ENCODE data around the gene TBC1D22B. TPM values are rescaled to one million over a fixed set of nuclear protein-coding genes. Genes with fewer than 3 reads are reported as not detected.

Gene TBC1D22B
- total and polyA plus RNA-seq, 9 of the 15 experiments (the other 6 are each of a cell fraction or from before 2014, with no cell fraction given): 4.8 to 24.2 (median 13.5) TPM

DNA sequence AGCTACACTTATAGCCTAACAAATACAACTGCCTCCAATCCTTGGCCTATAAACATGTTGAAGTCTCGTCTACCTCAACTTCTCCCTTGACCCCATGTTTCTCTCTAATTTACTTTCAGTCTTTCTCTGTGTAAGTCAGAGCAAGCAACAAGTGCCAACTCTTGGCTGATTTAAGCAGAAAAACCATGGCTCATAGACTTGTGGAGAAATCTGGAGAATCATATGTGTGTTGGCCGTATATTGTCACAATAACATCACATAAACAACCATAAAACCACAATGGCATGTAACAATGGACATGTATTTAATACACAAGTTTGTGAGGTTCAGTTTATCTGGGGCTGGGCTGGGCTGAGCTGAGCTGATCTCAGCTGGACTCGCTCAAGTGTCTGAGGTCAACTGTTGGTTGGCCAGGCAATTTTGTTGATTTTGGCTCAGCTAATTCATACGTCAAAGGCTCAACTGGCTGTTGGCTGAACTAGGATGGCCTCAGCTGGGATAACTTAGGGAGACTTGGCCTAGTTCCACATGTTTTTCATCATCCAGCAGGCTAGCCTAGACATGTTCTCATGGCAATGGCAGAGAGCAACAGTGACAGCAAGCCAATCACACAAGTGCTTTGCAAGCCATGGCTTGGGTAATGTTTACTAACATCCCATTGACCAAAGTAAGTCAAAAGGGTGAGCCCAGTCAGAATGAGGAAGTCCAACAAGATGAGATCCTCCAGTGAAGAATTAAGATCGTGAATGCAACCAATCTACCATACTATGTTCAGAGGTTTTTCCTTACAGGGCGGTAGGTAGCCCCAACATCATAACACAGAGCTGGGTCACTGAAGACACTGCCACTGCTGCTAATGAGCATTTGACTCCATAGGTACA, 12.9 kb upstream of the TBC1D22B start (continued):
- TF ChIP-seq, protein P1, sequence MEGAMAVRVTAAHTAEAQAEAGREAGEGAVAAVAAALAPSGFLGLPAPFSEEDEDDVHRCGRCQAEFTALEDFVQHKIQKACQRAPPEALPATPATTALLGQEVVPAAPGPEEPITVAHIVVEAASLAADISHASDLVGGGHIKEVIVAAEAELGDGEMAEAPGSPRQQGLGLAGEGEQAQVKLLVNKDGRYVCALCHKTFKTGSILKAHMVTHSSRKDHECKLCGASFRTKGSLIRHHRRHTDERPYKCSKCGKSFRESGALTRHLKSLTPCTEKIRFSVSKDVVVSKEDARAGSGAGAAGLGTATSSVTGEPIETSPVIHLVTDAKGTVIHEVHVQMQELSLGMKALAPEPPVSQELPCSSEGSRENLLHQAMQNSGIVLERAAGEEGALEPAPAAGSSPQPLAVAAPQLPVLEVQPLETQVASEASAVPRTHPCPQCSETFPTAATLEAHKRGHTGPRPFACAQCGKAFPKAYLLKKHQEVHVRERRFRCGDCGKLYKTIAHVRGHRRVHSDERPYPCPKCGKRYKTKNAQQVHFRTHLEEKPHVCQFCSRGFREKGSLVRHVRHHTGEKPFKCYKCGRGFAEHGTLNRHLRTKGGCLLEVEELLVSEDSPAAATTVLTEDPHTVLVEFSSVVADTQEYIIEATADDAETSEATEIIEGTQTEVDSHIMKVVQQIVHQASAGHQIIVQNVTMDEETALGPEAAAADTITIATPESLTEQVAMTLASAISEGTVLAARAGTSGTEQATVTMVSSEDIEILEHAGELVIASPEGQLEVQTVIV (CRISPR knock-in tag; IDR thresholded peaks at IDR 0.05; ENCODE audit: borderline replicate concordance): no peak
- peak in 1 of 2 experiments; percentile 50; a peak in 1 of 4 replicates for TF ChIP-seq FOXA3 (CRISPR knock-in tag; conservative IDR thresholded peaks at IDR 0.05 in 1 of 2, IDR thresholded peaks at IDR 0.05 in 1 of 2)
- no peak for TF ChIP-seq ZNF696 (CRISPR knock-in tag; conservative IDR thresholded peaks at IDR 0.05)
- no peak for TF ChIP-seq PHB (CRISPR knock-in tag; IDR thresholded peaks at IDR 0.05)
- TF ChIP-seq MAFG (tag; conservative IDR thresholded peaks at IDR 0.05): no peak
- no peak for TF ChIP-seq KAT7 (CRISPR knock-in tag; IDR thresholded peaks at IDR 0.05; ENCODE audit: borderline replicate concordance)
- TF ChIP-seq WHSC1 (IDR thresholded peaks at IDR 0.05; ENCODE audit: low read length): no peak
- TF ChIP-seq, protein P2, sequence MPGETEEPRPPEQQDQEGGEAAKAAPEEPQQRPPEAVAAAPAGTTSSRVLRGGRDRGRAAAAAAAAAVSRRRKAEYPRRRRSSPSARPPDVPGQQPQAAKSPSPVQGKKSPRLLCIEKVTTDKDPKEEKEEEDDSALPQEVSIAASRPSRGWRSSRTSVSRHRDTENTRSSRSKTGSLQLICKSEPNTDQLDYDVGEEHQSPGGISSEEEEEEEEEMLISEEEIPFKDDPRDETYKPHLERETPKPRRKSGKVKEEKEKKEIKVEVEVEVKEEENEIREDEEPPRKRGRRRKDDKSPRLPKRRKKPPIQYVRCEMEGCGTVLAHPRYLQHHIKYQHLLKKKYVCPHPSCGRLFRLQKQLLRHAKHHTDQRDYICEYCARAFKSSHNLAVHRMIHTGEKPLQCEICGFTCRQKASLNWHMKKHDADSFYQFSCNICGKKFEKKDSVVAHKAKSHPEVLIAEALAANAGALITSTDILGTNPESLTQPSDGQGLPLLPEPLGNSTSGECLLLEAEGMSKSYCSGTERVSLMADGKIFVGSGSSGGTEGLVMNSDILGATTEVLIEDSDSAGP (CRISPR knock-in tag; IDR thresholded peaks at IDR 0.05): no peak
- TF ChIP-seq NR2C1 (IDR thresholded peaks at IDR 0.05): no peak; the same call in 1 of the 2 replicates
- no peak; the same call in none of the 2 replicates for TF ChIP-seq NR2C1 (tag; IDR thresholded peaks at IDR 0.05)
- TF ChIP-seq, protein P3, sequence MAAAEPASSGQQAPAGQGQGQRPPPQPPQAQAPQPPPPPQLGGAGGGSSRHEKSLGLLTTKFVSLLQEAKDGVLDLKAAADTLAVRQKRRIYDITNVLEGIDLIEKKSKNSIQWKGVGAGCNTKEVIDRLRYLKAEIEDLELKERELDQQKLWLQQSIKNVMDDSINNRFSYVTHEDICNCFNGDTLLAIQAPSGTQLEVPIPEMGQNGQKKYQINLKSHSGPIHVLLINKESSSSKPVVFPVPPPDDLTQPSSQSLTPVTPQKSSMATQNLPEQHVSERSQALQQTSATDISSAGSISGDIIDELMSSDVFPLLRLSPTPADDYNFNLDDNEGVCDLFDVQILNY (CRISPR knock-in tag; IDR thresholded peaks at IDR 0.05): no peak
- TF ChIP-seq, protein P4, sequence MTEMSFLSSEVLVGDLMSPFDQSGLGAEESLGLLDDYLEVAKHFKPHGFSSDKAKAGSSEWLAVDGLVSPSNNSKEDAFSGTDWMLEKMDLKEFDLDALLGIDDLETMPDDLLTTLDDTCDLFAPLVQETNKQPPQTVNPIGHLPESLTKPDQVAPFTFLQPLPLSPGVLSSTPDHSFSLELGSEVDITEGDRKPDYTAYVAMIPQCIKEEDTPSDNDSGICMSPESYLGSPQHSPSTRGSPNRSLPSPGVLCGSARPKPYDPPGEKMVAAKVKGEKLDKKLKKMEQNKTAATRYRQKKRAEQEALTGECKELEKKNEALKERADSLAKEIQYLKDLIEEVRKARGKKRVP (CRISPR knock-in tag; IDR thresholded peaks at IDR 0.05): no peak
- TF ChIP-seq, protein P5, sequence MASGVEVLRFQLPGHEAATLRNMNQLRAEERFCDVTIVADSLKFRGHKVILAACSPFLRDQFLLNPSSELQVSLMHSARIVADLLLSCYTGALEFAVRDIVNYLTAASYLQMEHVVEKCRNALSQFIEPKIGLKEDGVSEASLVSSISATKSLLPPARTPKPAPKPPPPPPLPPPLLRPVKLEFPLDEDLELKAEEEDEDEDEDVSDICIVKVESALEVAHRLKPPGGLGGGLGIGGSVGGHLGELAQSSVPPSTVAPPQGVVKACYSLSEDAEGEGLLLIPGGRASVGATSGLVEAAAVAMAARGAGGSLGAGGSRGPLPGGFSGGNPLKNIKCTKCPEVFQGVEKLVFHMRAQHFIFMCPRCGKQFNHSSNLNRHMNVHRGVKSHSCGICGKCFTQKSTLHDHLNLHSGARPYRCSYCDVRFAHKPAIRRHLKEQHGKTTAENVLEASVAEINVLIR (CRISPR knock-in tag; IDR thresholded peaks at IDR 0.05): no peak
- TF ChIP-seq SMAD4 (CRISPR knock-in tag; conservative IDR thresholded peaks at IDR 0.05): peak; percentile 70
- TF ChIP-seq IFI16 (CRISPR knock-in tag; IDR thresholded peaks at IDR 0.05): no peak
- no peak for TF ChIP-seq SREBF2 (CRISPR knock-in tag; IDR thresholded peaks at IDR 0.05)
- no peak for TF ChIP-seq HNRNPUL1 (IDR thresholded peaks at IDR 0.05; ENCODE audit: low read length)
- 0 out of 2 replicates have a peak, but pooled peaks have one; percentile 66 for TF ChIP-seq FOXK1 (CRISPR knock-in tag; IDR thresholded peaks at IDR 0.05; ENCODE audit: borderline replicate concordance)
- TF ChIP-seq ZNF717 (CRISPR knock-in tag; IDR thresholded peaks at IDR 0.05): no peak
- no peak for TF ChIP-seq HDAC8 (tag; IDR thresholded peaks at IDR 0.05)
